Endothelial cell of umbilical vein (primary cell): ENCODE measurements around the gene HTRA3. TPM values are rescaled to one million over a fixed set of nuclear protein-coding genes. Genes with fewer than 3 reads are reported as not detected.

Experiments used
- BruUV-seq: library from RNA; stranded (reverse); fragments of 400-500 nt; replicated peaks from 2 replicates; lab custom pipeline; 2021; lab: Mats Ljungman, UMichigan
- CTCF ChIA-PET: fragments of 300-600, 350-600 bp; sonication (Branson Sonifier 250); formaldehyde crosslinking; loops from one replicate; lab custom pipeline; 2021; ENCODE audit warnings: antibody characterized with exemption, inconsistent platforms; lab: Charles Lee
- POLR2A ChIA-PET: fragments of 300-600, 350-600 bp; sonication (Branson Sonifier 250); formaldehyde crosslinking; loops from one replicate; lab custom pipeline; 2021; ENCODE audit warnings: antibody characterized with exemption, inconsistent platforms; lab: Charles Lee
- DNase-seq: peaks from one replicate; pipeline ENCODE4 v3.0.0-alpha.2; 2011; ENCODE audit warnings: low read depth, low spot score
- FAIRE-seq: peaks from 2 replicates; lab custom pipeline; 2011; peaks lifted over from hg19 to GRCh38; lab: Jason Lieb, UNC
- H2AFZ ChIP-seq: 2 replicates; pipeline ENCODE4 v1.6.0; 2012; ENCODE audit warnings: low read depth, low read length, control low read depth, inconsistent platforms
- H3K27ac ChIP-seq: 2 replicates; pipeline ENCODE4 v1.5.1; 2011; ENCODE audit warnings: low read depth, mild to moderate bottlenecking, control low read depth, low read length, moderate library complexity; ENCODE audit not compliant: insufficient read depth
- H3K27me3 ChIP-seq, 2 experiments: 2 replicates each; pipeline versions ENCODE4 v1.6.0 to v1.6.1; 2011; ENCODE audit warnings: low read length in 2 of 2, mixed read lengths in 1 of 2; ENCODE audit not compliant: control insufficient read depth in 2 of 2, insufficient read depth in 2 of 2
- H3K36me3 ChIP-seq, 2 experiments: 2 replicates in 1 of 2; 3 replicates in 1 of 2; pipeline ENCODE4 v1.5.1; 2011; ENCODE audit warnings: low read length in 2 of 2, mild to moderate bottlenecking in 1 of 2, moderate library complexity in 1 of 2; ENCODE audit not compliant: control insufficient read depth in 2 of 2, insufficient read depth in 2 of 2; ENCODE audit errors: extremely low read depth in 1 of 2
- H3K4me1 ChIP-seq: 3 replicates; pipeline ENCODE4 v1.5.1; 2011; ENCODE audit warnings: mild to moderate bottlenecking, low read length; ENCODE audit not compliant: control insufficient read depth, insufficient read depth; ENCODE audit errors: extremely low read depth
- H3K4me2 ChIP-seq: 2 replicates; pipeline ENCODE4 v1.6.1; 2011; ENCODE audit warnings: low read length, control low read depth, mixed read lengths; ENCODE audit not compliant: insufficient read depth
- H3K4me3 ChIP-seq, 3 experiments: fragments of 200-600 bp in 1 of 3; sonication (generic), shearing (Covaris generic) in 1 of 3; replicated peaks in 1 of 3; 2 replicates each; pipeline ENCODE4 v1.5.1; 2011 to 2016; ENCODE audit warnings: control low read depth in 3 of 3, low read length in 3 of 3, mild to moderate bottlenecking in 2 of 3, inconsistent platforms in 1 of 3, low read depth in 1 of 3, moderate library complexity in 1 of 3; ENCODE audit not compliant: insufficient read depth in 1 of 3
- H3K79me2 ChIP-seq: 2 replicates; pipeline ENCODE4 v1.6.0; 2012; ENCODE audit warnings: low read length, inconsistent platforms; ENCODE audit not compliant: control insufficient read depth, insufficient read depth
- H3K9ac ChIP-seq: replicated peaks from 2 replicates; pipeline ENCODE3; 2011; ENCODE audit warnings: low read length, control low read depth; ENCODE audit not compliant: insufficient read depth; ENCODE audit errors: extremely low read depth
- H3K9me1 ChIP-seq: replicated peaks from 3 replicates; pipeline ENCODE4 v1.6.0; 2011; ENCODE audit warnings: mild to moderate bottlenecking, low read length; ENCODE audit not compliant: control insufficient read depth, insufficient read depth; ENCODE audit errors: extremely low read depth
- H3K9me3 ChIP-seq: replicated peaks from 2 replicates; pipeline ENCODE4 v1.5.1; 2012; ENCODE audit warnings: low read length, inconsistent platforms; ENCODE audit not compliant: control insufficient read depth, insufficient read depth
- H4K20me1 ChIP-seq: replicated peaks from 2 replicates; pipeline ENCODE3; 2011; ENCODE audit warnings: mild to moderate bottlenecking, low read length; ENCODE audit not compliant: control insufficient read depth, insufficient read depth; ENCODE audit errors: extremely low read depth
- EZH2 ChIP-seq: IDR thresholded peaks from 2 replicates; pipeline ENCODE4 v1.6.1; 2012; ENCODE audit warnings: borderline replicate concordance, low read depth, mild to moderate bottlenecking, moderate library complexity, low read length, inconsistent platforms; ENCODE audit not compliant: severe bottlenecking
- FOS ChIP-seq: IDR thresholded peaks from 2 replicates; pipeline ENCODE4 v1.6.1; 2011; ENCODE audit warnings: mild to moderate bottlenecking, low read length, moderate library complexity, borderline replicate concordance; ENCODE audit not compliant: insufficient read depth
- GATA2 ChIP-seq: IDR thresholded peaks from 2 replicates; pipeline ENCODE4 v1.7.0; 2011; ENCODE audit warnings: low read depth, mild to moderate bottlenecking, moderate library complexity, mixed read lengths, low read length; ENCODE audit not compliant: insufficient read length, insufficient read depth
- JUN ChIP-seq: IDR thresholded peaks from 2 replicates; pipeline ENCODE4 v1.6.1; 2011; ENCODE audit warnings: borderline replicate concordance, low read depth; ENCODE audit not compliant: insufficient read length, insufficient read depth
- MYC ChIP-seq: IDR thresholded peaks from one replicate; pipeline ENCODE4 v1.6.1; 2011; ENCODE audit warnings: mild to moderate bottlenecking, low read depth, low read length
- POLR2A ChIP-seq: IDR thresholded peaks from 2 replicates; pipeline ENCODE4 v1.6.1; 2012; ENCODE audit warnings: low read depth, mild to moderate bottlenecking, control low read depth, low read length
- POLR2AphosphoS5 ChIP-seq: IDR thresholded peaks from 2 replicates; pipeline ENCODE4 v1.6.1; 2012; ENCODE audit warnings: low read depth, mild to moderate bottlenecking, control low read depth, low read length, moderate library complexity; ENCODE audit not compliant: insufficient read depth
- dilution Hi-C: fragments of 300-500 bp; cut with MboI; formaldehyde crosslinking; loops from one replicate; pipeline ENCODE4 v1.15.0; 2019; ENCODE audit warnings: low sequenced_read_pairs; ENCODE audit not compliant: extremely low pct_ligation_motif_present
- intact Hi-C: fragments of 100-400 bp; cut with micrococcal nuclease; formaldehyde crosslinking; loops from one replicate; pipeline ENCODE4 v1.10.0; 2022
- polyA plus RNA-seq, 4 experiments: library from polyadenylated mRNA; depleted of rRNA in 3 of 4; stranded (reverse) in 3 of 4; unstranded in 1 of 4; fragments of >200 nt; gene quantifications; 2 replicates each; pipeline versions ENCODE4 v1.2.1 to v1.2.3, GENCODE V29; 2011 to 2012; ENCODE audit warnings: missing spikeins in 1 of 4
- total RNA-seq: library from RNA; stranded (reverse); gene quantifications from 2 replicates; pipeline ENCODE4 v1.2.3, GENCODE V29; 2021
- TF ChIP-seq, protein P1 (sequence below): IDR thresholded peaks from 2 replicates; pipeline ENCODE4 v1.6.1; 2011; ENCODE audit not compliant: insufficient read depth, insufficient read length
- TF ChIP-seq, protein P2 (sequence below), 2 donors: IDR thresholded peaks; 1 replicate in 1 of 2; 2 replicates in 1 of 2; pipeline ENCODE4 v1.5.1; 2011; ENCODE audit warnings: low read length in 2 of 2, mild to moderate bottlenecking in 2 of 2, moderate library complexity in 2 of 2, control low read depth in 1 of 2, inconsistent platforms in 1 of 2, low read depth in 1 of 2; ENCODE audit not compliant: insufficient read depth in 1 of 2; ENCODE audit errors: extremely low read depth in 1 of 2

HTRA3 gene
- total and polyA plus RNA-seq, 2 donors (not counting 3 experiments of a cell fraction or from before 2014, with no cell fraction given) = 9.0 to 12.0 TPM

DNA sequence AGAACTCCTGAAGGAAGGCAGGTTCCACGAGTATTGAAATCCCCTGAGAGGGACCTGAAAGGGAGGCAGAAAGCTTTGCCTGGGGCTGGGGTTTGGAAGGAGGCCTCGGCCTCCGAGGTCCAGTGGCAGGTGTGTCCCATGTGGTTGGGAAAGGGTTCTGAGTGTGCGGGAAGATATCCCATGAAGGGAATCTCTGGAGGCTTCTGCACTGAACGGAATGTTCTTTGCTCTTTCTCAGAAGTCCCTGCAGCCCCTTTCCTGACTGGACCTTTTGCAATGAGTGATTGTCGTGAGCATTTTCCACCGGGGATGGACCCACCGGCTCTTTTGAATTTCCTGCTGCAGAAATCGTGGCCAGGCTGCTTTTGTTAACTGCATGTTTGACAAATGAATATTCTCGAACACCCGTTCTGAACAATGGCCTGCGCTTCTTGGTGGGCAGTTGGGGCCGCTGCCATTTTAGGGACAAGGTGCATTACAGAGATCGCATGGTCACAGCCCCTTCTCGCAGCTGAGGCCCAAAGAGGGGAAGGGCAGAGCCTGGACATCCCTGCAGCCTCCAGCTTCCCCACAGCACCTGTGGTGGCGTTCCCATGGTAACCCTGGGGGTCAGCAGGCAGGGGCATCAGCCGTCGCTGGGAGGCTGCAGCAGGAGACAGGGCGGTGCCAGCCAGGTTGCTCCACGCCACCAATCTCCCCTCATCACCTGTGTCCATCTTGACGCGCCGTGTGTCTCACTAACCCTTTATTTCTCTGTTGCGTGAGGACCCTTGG lies 18.3 kb upstream of the HTRA3 start:
- ChIA-PET CTCF (interaction anchor here (1.3 to 2.7 kb wide), 3 partner anchors 9 to 152 kb away, joined by 3 to 14 read pairs (median 9); no protein-coding TSS in a partner anchor), POLR2A (no interaction called here)
- intact Hi-C loops = no loop called here
- Histone ChIP-seq H3K4me2 (no peak overlapping the region), H3K4me3 (no peak overlapping the region), H3K27ac (no peak overlapping the region), H3K9me3 (no peaks in the 10 kb centered on the region), H4K20me1 (no peaks in the 10 kb centered on the region), H3K9ac (no peak overlapping the region), H3K27me3 (no peaks in the 10 kb centered on the region), H3K4me1 (no peaks in the 10 kb centered on the region), H3K36me3 (no peaks in the 10 kb centered on the region), H3K9me1 (no peaks in the 10 kb centered on the region), H3K79me2 (no peaks in the 10 kb centered on the region), H2AFZ (no peak overlapping the region)
- TF ChIP-seq EZH2 = no peak
- TF ChIP-seq POLR2AphosphoS5 = no peak
- TF ChIP-seq, protein P1, sequence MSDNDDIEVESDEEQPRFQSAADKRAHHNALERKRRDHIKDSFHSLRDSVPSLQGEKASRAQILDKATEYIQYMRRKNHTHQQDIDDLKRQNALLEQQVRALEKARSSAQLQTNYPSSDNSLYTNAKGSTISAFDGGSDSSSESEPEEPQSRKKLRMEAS = no peak
- TF ChIP-seq, protein P2, sequence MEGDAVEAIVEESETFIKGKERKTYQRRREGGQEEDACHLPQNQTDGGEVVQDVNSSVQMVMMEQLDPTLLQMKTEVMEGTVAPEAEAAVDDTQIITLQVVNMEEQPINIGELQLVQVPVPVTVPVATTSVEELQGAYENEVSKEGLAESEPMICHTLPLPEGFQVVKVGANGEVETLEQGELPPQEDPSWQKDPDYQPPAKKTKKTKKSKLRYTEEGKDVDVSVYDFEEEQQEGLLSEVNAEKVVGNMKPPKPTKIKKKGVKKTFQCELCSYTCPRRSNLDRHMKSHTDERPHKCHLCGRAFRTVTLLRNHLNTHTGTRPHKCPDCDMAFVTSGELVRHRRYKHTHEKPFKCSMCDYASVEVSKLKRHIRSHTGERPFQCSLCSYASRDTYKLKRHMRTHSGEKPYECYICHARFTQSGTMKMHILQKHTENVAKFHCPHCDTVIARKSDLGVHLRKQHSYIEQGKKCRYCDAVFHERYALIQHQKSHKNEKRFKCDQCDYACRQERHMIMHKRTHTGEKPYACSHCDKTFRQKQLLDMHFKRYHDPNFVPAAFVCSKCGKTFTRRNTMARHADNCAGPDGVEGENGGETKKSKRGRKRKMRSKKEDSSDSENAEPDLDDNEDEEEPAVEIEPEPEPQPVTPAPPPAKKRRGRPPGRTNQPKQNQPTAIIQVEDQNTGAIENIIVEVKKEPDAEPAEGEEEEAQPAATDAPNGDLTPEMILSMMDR (IDR thresholded peaks at IDR 0.05; ENCODE audit: extremely low read depth in 1 of 2, insufficient read depth in 1 of 2, low read depth in 1 of 2, low read length in 2 of 2) = no peak
- no peak for TF ChIP-seq POLR2A
- no peak for TF ChIP-seq JUN
- TF ChIP-seq GATA2 = no peak
- TF ChIP-seq MYC = no peak
- TF ChIP-seq FOS = no peak
- DNase-seq = no peak
- FAIRE-seq = no peak
- no TSS peak for BruUV-seq
- dilution Hi-C loops = no loop called here
